Cardiac septum (tissue), 1 donor: ENCODE data around the gene ZNF705A. TPM values are rescaled to one million over a fixed set of nuclear protein-coding genes. Genes with fewer than 3 reads are reported as not detected.
"Not testable (repeated sequence)": the region's sequence is repeated elsewhere in the genome, so short reads cannot be mapped to it uniquely, and the experiment has no call there.

Experiments
- DNase-seq: peaks from one replicate; pipeline ENCODE4 v3.0.0-alpha.2; 2020; ENCODE audit warnings: low spot score
- intact Hi-C: fragments of 100-400 bp; cut with DNase I; formaldehyde crosslinking; loops from one replicate; pipeline ENCODE4 v1.14.0; 2022
- total RNA-seq: library from RNA; stranded (reverse); fragmentation: NEBNext Ultra II Directional; extraction: Animal tissue kit (Norgen Biotek cat#: 25700); gene quantifications from one replicate; pipeline ENCODE4 v1.2.1, GENCODE V29; 2021
- donor health status: DM: no; HTN: no; CAD: no.

The ZNF705A gene
- total RNA-seq, 1 donor from 2014 or later, result not detected

DNA sequence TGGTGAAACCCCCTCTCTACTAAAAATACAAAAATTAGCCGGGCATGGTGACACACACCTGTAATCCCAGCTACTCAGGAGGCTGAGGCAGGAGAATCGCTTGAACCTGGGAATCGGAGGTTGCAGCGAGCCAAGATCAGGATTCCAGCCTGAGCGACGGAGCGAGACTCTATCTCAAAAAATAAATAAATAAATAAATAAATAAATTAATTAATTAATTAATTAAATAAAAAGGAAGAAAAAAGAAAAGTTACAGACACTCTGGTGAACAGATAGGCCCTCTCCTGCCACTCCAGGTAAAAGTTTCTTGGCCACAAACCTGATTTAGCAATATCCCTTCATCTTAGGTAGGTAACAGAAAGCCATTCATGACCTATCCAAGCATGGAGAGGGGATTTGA is 26.1 kb downstream of the ZNF705A start:
- DNase-seq, intact Hi-C loops: not testable (repeated sequence)

GRCh38 chr12:8183346-8183745 is 26.5 kb downstream of the ZNF705A start:
- intact Hi-C loops, DNase-seq: not testable (repeated sequence)

DNA sequence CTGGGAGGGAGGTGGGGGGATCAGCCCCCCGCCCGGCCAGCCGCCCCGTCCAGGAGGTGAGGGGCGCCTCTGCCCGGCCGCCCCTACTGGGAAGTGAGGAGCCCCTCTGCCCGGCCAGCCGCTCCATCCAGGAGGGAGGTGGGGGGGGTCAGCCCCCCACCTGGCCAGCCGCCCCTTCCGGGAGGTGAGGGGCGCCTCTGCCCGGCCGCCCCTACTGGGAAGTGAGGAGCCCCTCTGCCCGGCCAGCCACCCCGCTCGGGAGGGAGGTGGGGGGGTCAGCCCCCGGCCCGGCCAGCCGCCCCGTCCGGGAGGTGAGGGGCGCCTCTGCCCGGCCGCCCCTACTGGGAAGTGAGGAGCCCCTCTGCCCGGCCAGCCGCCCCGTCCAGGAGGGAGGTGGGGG is 27.4 kb downstream of the ZNF705A start:
- intact Hi-C loops, DNase-seq: not testable (repeated sequence)

DNA sequence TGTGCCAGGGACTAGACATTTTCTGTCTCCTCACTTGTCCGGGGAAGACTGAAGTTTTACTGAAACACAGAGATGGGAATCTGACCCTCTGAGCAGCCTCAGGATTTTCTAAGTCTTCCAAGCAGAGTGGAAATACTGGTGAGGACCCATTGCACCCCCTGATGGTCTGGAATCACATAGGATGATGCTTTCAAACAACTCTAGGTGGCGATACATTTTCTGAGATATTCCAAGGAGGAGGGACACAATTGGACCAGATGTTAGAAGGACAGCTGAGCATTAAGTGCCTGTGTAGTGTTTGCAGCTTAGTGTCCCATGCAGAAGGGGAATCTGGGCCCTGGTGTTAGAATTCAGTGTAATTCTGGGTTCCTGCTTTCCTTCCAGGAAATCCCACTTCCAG is 31.3 kb downstream of the ZNF705A start:
- DNase-seq, intact Hi-C loops: not testable (repeated sequence)

DNA sequence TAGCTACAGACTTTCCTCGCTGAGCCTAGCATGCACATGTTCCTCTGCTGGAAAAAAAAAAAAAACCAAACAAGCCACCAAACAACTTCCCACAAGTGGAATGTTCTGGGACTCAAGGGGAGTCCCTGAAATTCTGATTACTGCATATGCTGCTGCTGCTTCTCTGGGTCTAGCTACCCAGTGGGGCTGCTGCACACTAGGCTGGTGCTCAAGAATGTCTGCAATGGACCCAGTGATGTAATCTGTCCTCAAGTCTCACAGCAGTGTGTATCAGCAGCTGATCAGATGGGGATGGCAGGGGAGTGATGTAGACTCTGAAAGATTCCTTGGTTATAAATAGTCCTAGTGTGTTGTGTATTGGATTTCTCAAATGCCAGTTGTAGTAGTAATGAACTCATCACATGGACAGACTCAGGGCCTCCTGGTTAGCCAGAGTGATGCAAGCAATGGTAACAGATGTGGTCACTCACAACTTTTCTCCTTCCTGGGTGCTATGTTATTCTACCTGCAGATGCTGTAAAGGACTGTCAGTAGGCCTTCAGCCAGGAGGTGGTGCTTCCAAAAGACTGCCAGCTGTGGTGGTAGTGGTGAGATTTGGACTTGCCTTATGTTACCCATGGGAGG is 41.0 kb downstream of the ZNF705A start:
- DNase-seq, intact Hi-C loops: not testable (repeated sequence)

DNA sequence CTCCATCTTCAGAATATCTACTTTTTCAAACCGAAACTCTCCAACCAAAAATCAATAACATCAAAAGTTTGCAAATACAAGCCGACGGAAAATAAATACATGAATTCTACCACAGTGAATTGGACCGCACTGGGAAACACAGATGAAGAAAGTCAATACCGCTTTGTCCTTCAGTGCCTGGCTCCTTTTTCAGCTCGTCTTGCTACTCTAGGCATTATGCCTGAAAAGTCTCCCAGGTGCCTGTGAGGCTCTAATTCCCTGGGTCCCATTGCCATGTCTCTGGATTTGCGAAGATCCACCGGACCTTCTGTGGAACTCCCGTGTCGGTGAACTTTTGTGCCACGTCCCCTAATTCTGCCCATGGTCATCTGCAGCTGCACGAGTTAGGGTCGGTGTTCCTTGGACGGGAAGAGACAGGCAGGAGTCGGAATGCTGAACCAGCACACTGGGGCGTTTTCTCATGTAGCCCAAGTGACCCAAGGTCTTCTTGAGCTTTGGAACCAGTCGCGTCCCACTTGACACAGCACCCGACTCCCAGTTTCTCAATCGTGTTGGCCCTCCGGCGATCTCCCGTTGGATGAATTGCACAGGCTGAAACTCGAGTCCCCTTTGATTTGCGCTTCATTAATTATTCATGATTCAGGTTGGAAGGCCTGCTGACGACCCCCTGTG is 62.0 kb downstream of the ZNF705A start:
- intact Hi-C loops, DNase-seq: not testable (repeated sequence)

DNA sequence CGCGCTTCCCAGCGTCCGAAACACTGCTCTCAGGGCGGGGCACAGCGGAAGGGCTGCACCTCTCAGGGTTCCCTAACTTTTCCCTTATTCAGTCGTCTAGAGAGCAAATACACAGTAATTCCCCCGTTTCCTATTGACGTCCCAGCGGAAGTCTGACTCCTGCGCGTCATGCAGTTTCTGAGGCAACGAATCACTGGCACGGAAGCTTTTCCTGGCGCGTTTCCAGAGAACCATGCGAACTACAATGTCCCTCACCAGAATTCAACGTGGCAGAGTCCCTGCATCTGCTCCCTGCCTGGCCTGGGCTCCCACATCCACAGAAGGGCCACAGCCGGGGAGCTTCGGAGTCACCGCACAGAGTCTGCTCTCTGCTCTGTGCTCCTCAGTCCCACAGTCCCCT is 64.6 kb downstream of the ZNF705A start:
- intact Hi-C loops, DNase-seq: not testable (repeated sequence)

DNA sequence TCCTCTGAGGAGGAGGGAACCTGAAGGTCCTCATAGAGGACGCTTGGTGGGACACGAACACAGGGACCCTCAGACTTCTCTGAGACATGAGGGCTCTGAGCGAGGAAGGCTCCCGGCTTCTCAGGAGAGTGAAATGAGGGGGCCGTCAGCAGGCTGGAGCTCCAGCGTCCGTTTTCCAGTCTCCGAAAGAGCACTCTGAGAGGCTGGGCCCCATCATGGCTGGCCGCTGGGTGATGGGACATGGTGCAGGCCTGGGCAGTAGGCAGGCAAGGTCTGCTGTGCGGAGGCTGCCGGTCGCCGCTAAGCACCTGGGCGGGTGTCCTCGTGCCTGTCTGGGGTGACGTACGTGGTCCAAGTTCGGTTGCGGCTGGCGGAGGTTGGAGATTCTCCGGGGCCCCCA is 65.0 kb downstream of the ZNF705A start:
- DNase-seq, intact Hi-C loops: not testable (repeated sequence)

DNA sequence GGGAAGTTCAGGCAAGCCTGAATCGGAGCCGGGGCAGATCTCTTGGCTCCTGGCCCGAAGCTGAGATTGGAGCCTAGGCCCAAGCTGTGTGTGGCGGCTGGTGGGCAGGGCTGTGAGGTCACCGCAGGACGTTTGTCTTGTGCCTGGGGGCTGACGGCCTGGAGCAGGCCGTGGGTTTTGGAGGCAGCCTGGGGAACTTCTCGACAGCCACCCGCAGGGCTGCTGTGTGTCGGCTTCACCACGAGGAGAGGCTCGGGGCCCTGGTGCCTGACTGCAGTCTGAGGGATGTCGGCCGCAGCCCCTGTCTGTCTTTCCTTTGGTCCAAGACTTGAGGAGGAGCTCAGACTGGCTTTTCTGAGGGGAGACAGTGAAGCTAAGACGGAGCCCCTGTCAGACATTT is 65.5 kb downstream of the ZNF705A start:
- DNase-seq, intact Hi-C loops: not testable (repeated sequence)

GRCh38 chr12:8223646-8224045 is 66.8 kb downstream of the ZNF705A start:
- DNase-seq, intact Hi-C loops: not testable (repeated sequence)

DNA sequence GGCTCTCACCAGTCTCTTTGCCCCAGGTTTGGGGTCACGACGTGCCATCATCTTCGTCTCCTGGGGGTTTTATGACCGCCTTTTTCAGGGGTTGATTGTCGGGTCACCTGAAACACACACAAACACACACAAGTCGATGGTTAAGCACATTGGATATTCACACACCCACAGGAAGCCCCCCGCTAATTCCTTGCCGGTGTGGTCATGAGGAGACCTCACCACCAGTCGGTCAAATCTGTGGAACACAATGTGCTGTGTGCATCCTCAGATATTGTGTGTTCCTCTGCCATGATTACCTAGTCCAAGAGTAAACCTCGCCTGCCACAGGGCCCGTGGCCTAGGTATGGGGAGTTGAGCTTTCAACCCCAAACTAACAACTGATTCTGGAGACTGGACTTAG is 68.0 kb downstream of the ZNF705A start:
- DNase-seq, intact Hi-C loops: not testable (repeated sequence)

GRCh38 chr12:8226355-8226754 is 69.5 kb downstream of the ZNF705A start:
- DNase-seq, result no peak
- intact Hi-C loops, result no loop called here

DNA sequence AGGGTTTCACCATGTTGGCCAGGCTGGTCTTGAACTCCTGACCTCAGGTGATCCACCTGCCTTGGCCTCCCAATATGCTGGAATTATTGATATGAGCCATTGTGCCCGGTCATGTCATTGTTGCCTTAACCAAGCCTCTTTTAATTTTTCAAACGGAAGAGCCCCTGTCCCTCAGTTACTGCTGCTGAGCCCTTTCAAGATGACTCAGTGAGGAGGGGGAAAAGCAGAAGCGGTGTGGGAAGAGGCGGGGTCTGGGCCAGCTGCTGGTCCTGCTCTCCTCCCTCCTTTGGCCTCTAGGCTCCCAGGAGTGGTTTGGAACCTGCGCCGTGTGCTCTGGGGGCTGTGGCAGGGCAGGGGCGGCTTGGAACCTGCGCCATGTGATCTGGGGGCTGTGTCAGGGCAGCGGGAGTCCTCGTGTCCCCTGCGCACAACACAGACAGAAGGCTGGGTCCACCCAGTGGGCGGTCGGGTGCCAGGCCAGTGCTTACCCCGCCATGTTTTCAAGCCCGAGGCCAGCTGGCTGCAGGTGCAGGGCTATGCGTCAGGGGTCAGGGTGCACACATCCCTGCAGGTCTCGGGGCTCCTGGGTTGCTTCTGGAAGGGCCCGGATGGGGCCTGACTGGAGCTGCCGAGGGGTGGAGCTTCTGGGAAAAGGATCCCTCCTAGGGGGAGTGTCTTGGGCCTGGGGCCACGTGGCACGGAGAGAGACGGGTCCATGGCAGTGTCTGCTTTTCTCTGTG is 70.3 kb downstream of the ZNF705A start, which contains the start of gene FAM90A1:
Gene FAM90A1, minus strand, starts transcription at position 627 of the 740 bp plus-strand sequence. CDS start 2,786 bp downstream, outside the sequence.
- DNase-seq, intact Hi-C loops: not testable (repeated sequence)

DNA sequence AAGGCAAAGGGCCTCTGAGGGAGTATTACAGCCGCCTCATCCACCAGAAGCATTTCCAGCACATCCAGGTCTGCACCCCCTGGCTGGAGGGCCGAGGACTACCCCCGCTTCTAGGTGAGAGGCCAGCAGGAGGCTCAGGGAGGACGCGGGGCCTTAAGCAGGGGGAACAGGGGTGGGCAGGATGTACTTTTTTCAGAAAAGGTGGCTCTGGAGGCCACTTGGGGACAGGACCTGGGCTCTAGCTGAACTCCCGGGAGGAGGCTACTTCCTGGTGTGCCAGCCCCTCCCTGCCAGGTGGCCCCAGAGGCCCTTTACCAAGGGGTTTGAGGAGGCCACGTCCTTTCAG is 70.9 kb downstream of the ZNF705A start:
- DNase-seq, intact Hi-C loops: not testable (repeated sequence)

- DNase-seq, intact Hi-C loops: not testable (repeated sequence)
These were observed 71.8 kb downstream of the ZNF705A start for GRCh38 chr12:8228607-8229006.

- intact Hi-C loops, DNase-seq: not testable (repeated sequence)
These were observed 72.7 kb downstream of the ZNF705A start for GRCh38 chr12:8229486-8229885.
